Lung microvascular endothelial cell (primary cell): ENCODE data around the gene SFI1. TPM values are rescaled to one million over a fixed set of nuclear protein-coding genes. Genes with fewer than 3 reads are reported as not detected.

Source experiments
- DNase-seq, 2 donors: peaks; one replicate each; pipeline versions ENCODE4 v3.0.0 to v3.0.0-alpha.2; 2010; ENCODE audit warnings: low read depth in 2 of 2
- total RNA-seq: library from RNA; depleted of rRNA; stranded (reverse); fragments of >200 nt; gene quantifications from 2 replicates; pipeline ENCODE4 v1.2.1, GENCODE V29; 2014

The SFI1 gene
- total RNA-seq, 1 donor from 2014 or later = 18.1 TPM

DNA sequence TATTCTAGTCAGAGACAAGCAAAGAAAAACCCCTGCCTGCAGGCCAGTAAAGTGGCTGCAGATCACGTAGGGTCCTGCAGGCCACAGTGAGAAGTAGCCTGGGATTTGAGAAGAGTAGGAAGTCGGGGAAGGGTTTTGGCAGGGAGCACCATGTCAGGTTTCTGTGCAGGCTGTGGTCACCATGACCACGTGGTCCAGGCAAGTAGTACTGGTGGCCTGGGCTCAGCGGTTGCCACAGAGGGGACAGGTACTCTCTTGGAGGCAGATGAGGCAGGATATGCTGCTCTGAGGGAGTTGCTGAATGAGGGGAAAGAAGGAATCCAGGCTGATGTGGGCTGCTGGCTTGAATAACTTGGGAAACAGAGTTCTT lies 119.1 kb downstream of the SFI1 start:
- no peak for DNase-seq

DNA sequence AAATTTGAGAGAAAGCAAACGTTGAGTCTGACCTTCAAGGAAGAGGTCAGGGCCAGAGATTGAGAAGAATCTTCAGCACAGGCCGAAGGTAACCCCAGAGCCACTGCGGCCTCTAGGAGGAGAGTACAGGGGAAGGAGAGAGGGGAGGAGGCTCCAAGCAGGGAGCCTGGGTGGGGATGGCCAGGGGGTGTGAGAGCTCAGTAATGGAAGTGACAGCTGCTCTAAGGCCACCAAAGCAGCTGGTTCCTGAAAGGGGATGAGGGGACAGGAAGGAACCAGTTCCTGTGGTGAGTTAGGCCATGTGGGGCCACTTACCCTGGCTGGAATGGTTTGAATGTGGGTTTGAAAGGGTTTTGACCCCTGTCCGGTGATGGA lies 119.6 kb downstream of the SFI1 start:
- DNase-seq = no peak

DNA sequence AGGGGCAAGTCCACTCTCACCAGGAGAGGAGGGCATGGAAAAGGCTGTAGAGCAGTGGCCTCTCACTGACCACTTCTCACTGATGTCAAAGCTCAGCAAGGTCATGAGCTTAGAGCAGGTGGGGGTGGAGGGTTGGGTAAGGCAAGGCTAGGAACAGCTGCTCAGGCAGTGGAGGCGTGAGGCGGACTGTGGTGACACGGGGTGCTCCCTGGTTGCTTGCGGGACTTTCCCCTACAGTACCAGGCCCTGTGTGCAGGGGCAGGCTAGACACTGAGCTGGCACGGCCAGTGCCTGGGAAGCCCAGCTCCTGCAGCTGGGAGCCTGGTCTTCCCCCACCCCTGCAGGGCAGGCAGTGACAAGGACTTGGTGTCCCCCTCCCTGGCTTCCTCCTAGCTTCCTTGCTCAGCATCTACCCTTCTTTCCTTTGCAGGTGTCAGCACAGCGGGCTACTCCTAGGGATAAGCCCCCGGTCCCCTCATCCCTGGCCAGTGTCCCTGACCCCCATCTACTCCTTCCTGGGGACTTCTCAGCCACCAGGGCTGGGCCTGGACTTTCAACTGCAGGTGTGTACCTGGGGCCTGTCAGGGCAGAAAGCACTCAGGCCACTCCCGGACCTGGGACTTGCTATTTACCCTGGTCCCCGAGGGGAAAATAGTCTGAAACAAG lies 120.1 kb downstream of the SFI1 start:
- DNase-seq = no peak

DNA sequence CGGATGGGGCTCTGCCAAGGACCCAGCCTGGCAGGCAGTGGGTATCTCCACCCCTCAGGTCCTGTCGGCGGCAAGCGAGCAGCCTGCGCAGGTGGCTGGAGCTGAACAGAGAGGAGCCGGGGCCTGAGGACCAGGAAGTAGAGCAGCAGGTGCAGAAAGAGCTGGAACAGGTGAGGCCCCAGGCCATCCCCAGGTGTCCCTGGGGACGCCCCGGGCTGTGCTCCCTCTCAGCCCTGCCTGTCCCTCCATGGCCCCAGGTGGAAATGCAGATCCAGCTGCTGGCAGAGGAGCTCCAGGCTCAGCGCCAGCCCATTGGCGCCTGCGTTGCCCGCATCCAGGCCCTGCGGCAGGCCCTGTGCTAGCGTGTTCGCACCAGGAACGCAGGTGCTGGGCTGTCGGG lies 121.7 kb downstream of the SFI1 start:
- DNase-seq = no peak

DNA sequence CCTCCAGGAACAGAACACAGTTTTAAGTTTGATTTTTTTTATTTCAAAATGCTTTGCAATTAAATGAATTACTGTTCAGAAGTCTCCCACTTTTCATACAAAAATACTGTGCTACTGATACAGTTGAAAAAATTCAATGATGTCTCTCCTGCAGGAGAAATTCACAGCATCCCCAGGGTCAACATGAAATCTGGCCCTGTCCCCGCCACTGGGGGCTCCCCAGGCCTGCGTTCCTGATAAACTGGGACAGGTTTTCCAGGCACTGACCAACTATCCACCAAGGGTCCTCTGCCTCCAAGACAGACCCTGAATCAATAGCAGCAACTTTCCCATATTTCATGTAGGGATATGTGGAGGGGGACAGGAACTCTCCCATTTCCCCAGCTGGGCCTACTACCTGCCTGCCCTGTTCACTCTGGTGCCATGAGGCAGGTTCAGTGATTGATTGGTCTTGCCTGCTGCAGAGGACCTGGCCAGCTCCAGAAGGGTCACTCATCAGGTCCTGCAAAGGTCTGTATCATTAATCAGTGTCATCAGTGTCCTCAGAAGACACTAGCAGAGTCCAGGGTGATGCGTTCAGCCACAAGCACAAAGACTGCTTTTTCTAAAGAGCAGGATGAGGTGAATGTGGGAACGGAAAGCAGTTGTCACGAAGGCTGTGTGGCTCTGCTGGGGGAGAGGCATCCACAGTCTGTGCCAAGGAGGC lies 122.3 kb downstream of the SFI1 start:
- DNase-seq = no peak

- DNase-seq = no peak
These were observed 123.4 kb downstream of the SFI1 start for GRCh38 chr22:31619611-31620300.

- DNase-seq = no peak
These were observed 124.6 kb downstream of the SFI1 start for GRCh38 chr22:31620756-31621480.

GRCh38 chr22:31621507-31622124 lies 125.3 kb downstream of the SFI1 start:
- DNase-seq = peak in 1 of 2 donors; percentile 36

GRCh38 chr22:31622980-31623379 lies 126.6 kb downstream of the SFI1 start:
- no peak for DNase-seq

GRCh38 chr22:31623592-31624304 lies 127.4 kb downstream of the SFI1 start:
- no peak for DNase-seq

DNA sequence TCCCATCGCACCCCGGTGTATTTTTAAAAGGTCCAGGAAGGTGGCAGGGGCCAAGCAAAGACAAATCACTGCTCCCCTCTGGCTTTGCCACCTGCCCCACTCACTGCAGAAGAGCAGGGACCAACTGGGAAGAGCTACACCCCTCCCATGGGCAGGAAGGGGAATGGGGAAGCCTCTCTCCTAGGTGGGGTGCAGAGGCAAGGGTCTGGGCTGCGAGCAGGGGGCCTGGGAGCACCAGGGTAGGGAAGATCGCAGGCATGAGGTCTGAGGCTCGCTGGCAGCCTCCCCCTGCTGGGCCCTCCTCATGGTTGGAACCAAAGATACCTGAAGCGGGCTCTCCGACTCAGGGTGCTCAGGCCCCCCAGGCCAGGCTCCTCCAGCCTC lies 128.9 kb downstream of the SFI1 start:
- DNase-seq = no peak

- peak; percentile 81 to 83 for DNase-seq
These were observed 129.5 kb downstream of the SFI1 start for GRCh38 chr22:31625661-31626426.

GRCh38 chr22:31626427-31627150 lies 130.3 kb downstream of the SFI1 start:
- peak in 1 of 2 donors; percentile 78 for DNase-seq

DNA sequence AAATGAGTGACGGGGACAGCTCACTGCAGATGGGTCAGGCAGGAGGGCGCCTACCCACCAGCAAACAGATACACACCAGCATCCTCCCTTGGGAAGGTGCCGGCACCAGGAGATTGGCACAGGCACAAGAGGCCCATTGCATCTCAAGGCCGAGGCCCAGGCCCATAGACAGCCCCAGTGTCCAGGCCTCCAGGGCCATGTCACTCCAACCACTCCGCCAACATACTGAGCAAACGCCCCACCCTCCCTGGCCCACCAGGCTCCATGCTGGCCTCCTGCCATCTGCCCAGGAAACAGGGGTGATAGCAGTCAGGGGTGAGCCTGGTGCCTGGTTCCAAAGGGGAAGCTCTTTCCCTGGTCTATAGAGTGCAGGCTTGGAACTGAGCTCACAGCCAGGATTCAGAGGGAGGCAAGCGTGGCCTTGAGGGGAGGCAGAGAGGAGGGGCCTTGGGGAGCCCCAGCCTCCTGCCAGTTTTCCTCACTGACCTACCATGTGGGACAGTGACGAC lies 130.9 kb downstream of the SFI1 start:
- DNase-seq = peak in 1 of 2 donors; percentile 77

- no peak for DNase-seq
These were observed 132.0 kb downstream of the SFI1 start for GRCh38 chr22:31628362-31628761.

DNA sequence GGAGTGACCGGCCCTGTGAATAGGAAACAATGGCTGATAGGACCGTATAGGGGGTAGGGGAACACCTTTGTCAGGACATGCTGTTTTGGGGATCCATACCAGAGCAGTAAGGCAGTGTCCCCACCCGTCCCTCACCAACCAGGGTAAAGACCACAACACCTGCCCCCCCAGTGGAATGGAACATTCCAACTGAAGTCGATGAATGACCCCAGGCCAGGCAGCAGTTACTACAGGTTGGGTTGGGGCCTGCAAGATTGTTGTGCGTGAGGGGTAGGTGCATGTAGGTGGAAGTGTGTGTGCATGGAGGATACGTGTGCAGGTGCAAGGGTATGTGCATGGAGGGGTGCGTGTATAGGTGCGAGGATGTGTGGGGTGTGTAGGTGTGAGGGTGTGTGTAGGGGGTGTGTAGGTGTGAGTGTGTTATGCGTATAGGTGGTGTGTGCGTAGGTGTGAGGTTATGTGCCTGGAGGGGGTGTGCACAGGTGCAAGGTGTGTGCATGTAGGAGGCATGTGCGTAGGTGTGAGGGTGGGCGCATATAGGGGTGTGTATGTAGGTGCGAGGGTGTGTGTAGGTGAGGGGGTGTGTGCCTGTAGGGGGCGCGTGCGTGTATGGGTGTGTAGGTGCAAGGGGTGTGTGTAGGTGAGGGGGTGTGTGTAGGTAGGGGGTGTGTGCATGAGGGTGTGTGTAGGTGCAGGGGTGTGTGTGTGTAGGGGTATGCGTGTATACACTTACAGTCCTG lies 132.8 kb downstream of the SFI1 start:
- no peak for DNase-seq

DNA sequence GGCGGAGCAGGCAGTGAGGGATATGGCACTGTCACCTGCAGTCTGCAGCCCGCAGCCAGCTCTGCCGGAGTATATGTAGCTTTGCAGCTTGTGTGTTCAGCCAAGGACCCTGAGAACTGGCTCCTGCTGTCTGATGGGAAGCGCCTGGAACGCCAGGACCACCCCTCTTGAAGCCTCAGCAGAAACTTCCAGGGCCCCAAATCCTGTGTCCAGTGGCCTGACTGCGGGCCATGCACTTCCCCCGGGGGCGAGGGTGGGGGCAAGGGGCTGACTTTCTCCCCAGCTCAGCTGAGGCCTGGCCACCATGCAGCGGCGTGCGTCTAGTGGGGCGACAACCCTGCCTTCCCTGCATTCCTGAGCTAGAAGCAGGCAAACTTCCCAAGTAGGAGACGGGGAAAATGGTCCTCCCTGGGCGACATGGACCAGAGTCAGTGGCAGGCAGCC lies 133.4 kb downstream of the SFI1 start:
- no peak for DNase-seq
